GM12875 (cell line): ENCODE measurements around the gene SLC17A7.

Experiments used
- H3K4me3 ChIP-seq: one replicate; pipeline ENCODE4 v1.5.1; 2011; ENCODE audit warnings: low read depth, low read length, control low read depth
- CTCF ChIP-seq: IDR thresholded peaks from 2 replicates; pipeline ENCODE4 v1.5.1; 2011; ENCODE audit warnings: low read depth, mild to moderate bottlenecking, control low read depth, inconsistent platforms, low read length, moderate library complexity, borderline replicate concordance; ENCODE audit not compliant: insufficient read depth

Gene SLC17A7

GRCh38 chr19:49430172-49430677 lies 11.1 kb downstream of the SLC17A7 start:
- TF ChIP-seq CTCF = no peak
- H3K4me3 ChIP-seq = no peak overlapping the region

- H3K4me3 ChIP-seq = no peak overlapping the region
- no peak for TF ChIP-seq CTCF
Observed at GRCh38 chr19:49428547-49429451, 12.5 kb downstream of the SLC17A7 start.

DNA sequence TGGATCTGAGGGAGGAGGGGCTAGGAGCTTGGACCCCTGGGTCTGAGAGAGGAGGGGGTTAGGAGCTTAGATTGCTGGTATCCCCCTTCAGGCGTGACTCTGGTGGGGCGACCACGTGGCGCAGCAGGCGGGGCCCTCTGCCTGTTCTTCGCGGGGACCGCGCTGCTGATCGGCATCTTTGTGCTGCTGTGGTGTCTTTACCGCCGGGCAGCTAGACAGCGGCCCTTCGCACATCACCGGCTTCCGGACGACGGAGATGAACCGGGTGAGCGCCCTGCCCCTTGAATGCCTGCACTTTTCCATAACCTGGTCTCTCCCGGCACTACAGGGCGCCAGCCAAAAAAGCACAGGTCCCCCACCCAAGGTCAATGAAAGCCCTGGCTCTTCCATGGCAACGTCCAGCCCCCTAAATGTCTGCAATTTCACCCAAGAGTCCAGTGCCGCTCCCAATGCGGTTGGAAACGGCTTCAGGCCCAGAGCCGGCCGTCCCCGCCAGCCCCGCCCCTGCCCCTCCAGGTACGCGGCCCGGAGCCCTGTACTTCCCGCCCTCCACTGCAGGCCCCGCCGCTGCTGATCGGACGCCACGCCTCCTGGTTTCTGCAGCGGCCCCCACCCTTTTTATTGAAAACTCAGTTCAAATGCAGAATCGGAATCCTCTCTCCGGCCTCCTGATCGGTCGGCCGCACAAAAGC lies 13.3 kb downstream of the SLC17A7 start:
- no peak overlapping the region for H3K4me3 ChIP-seq
- no peak for TF ChIP-seq CTCF

- TF ChIP-seq CTCF = no peak
- H3K4me3 ChIP-seq = no peak overlapping the region
Observed at GRCh38 chr19:49427339-49427738, 14.0 kb downstream of the SLC17A7 start.

GRCh38 chr19:49425922-49426592 lies 15.3 kb downstream of the SLC17A7 start:
- no peak for TF ChIP-seq CTCF
- H3K4me3 ChIP-seq = no peak overlapping the region

DNA sequence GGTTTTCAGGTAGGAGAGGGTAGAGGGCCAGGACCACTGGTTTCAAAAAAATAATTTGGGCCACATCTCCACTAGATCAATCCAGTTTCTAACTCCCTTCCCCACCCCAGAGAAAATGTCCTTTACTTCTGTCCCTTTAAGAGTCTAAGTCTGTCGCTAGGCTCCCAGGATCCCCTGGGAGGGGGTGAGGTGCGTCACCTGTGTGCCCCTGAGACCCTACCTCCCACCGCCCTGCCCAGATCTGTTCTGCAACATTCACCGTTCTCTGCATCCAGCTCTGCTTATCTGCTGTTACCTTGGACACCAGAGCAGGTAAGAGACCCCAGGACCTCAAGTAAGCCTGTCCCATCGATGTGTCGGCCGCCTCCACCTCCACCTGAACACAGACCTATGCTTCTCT lies 16.1 kb downstream of the SLC17A7 start, which contains the start of gene GFY:
TSS of gene GFY (plus strand) at position 211 of the 400 bp plus-strand sequence. CDS start 1,043 bp downstream, outside the sequence.
- H3K4me3 ChIP-seq = no peak within 1 kb of the TSS
- no peak for TF ChIP-seq CTCF
